Renal cortex interstitium (tissue), 15 donors: ENCODE results near the gene PRAMEF12. TPM values are rescaled to one million over a fixed set of nuclear protein-coding genes. Genes with fewer than 3 reads are reported as not detected.
"Not testable (repeated sequence)": the region's sequence is repeated elsewhere in the genome, so short reads cannot be mapped to it uniquely, and the experiment has no call there.

Experiments used
- DNase-seq, 11 donors: peaks; one replicate each; pipeline ENCODE4 v3.0.0-alpha.2; 2013; ENCODE audit warnings: low read depth in 9 of 11, low spot score in 4 of 11; ENCODE audit errors: extremely low read depth in 1 of 11
- long read RNA-seq, 16 experiments: transcript quantifications; one replicate each; lab custom pipeline, GENCODE V29; 2026
- polyA plus RNA-seq, 3 donors: library from polyadenylated mRNA; unstranded; fragments of 120-200 nt; gene quantifications; one replicate each; pipeline ENCODE4 v1.2.1, GENCODE V29; 2013; ENCODE audit not compliant: insufficient read length in 3 of 3

The PRAMEF12 gene
- not detected for polyA plus RNA-seq
- long read RNA-seq, donor 1 = 0 reads
- long read RNA-seq, donor 2 = 0 reads
- long read RNA-seq, donor 3 = 0 reads
- long read RNA-seq, donor 4 = 0 reads
- long read RNA-seq, donor 5 = 0 reads
- long read RNA-seq, donor 6 = 0 reads
- long read RNA-seq, donor 7 = 0 reads
- long read RNA-seq, donor 8 = 0 reads
- long read RNA-seq, donor 9 = 0 reads
- long read RNA-seq, donor 10 = 0 reads
- long read RNA-seq, donor 11 = 0 reads
- long read RNA-seq, donor 12 = 0 reads
- long read RNA-seq, donor 13 = 0 reads
- long read RNA-seq, donor 14 = 0 reads
- long read RNA-seq, donor 15 = 0 reads
- long read RNA-seq, donor 16 = 0 reads

DNA sequence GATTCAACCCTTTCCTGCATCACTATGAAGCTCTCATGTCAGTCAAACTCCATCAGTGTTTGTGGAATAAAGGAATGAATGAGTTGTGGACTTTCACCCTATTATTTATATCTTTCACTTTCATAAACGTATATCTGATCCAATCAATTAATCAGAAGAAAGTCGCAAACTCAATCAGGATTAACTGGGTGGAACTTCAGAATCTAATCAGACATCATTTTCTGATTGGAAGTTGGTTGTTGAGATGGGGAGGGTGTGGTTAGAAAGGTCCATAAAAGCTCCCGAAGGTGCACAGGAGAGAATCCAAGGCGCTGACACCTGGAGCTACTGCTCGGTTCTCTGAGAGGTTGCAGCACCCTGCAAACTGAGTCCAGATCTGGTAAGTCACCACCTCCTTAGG, at the start of gene PRAMEF12:
TSS of gene PRAMEF12 (plus strand) at position 301 of the 400 bp plus-strand sequence. CDS start 1,130 bp downstream, outside the sequence.
- no peak for DNase-seq

DNA sequence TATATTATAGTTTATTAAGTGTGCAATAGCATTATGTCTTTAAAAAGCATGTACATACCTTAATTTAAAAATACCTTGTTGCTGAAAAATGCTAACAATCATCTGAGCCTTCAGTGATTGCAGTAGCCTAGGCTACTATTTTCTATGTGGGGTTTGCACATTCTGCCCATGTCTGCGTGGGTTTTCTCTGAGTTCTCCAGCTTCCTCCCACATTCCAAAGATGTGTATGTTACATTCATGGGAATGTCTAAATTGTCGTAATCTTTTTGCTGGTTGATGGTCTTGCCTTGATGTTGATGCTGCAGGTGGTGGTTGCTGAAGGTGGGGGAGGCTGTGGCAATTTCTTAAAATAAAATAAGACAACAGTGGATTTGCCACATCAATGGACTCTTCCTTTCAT, 45.1 kb upstream of the PRAMEF12 start:
- no peak for DNase-seq

DNA sequence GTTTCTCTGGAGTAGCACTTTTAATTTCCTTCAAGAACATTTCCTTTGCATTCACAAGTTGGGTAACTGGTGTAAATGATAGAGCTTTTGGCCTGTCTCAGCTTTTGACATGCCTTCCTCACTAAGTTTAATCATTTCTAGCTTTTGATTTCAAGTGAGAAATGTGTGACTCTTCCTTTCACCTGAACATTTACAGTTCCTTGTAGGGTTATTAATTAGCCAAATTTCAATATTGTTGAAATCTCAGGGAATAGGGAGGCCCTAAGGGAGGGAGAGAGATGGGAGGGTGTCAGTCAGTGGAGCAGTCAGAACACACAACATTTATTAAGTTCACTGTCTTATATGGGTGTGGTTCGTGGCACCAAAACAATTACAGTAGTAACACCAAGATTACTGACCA, 43.4 kb upstream of the PRAMEF12 start:
- DNase-seq = no peak

DNA sequence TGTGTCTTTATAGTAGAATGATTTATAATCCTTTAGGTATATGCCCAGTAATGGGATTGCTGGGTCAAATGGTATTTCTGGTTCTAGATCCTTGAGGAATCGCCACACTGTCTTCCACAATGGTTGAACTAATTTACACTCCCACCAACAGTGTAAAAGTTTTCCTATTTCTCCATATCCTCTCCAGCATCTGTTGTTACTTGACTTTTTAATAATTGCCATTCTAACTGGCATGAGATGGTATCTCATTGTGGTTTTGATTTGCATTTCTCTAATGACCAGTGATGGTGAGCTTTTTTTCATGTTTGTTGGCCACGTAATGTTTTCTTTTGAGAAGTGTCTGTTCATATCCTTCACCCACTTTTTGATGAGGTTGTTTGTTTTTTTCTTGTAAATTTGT, 42.5 kb upstream of the PRAMEF12 start:
- not testable (repeated sequence) for DNase-seq

DNA sequence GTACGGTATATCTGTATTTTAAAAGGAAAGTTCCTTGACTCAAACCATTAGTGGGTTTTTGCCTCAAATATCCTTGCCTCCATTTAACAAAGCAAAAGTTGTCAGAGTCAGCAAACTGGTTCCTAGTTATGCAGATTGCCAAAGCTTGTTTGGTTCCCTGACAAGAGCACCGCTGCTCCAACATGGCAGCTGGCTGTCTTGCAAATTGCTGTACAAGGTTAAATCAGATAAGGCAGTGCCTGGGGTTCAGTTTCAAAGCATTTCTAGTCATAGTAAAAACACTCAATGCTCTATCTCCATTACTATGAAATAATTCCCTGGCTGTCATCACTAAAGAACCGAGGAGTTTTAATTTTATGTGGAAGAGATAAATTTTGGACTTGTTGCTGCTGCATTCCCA, 38.9 kb upstream of the PRAMEF12 start:
- no peak for DNase-seq

DNA sequence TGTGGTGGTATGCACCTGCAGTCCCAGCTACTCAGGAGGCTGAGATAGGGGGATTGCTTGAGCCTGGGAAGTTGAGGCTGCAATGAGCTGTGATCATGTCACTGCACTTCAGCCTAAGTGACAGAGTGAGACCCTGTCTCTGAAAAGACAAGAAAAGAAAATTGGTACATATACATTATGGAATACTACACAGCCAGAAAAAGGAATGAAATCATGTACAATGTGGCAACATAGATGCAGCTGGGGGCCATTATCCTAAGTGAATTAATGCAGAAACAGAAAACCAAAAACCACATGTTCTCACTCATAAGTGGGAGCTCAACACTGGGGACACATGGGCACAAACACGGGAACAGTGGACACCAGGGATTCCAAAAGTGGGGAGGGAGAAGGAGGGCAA, 34.6 kb upstream of the PRAMEF12 start:
- DNase-seq = no peak

DNA sequence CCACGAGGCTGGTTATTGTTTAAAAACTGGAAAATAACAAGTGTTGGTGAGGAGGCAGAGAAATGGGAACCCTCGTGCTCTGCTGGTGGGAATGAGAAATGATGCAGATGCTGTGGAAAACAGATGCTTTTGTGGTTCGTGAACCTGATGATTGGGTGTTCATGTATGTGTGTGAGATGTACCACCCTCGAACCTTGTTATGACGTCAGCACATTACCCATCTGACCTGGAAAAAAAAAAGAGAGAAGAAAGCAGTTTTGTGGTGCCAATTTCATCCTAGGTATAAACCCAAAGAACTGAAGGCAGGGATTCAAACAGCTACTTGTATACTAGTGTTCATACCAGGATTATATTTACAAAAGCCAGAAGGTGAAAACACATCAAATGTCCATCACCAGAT, 33.9 kb upstream of the PRAMEF12 start:
- no peak for DNase-seq

DNA sequence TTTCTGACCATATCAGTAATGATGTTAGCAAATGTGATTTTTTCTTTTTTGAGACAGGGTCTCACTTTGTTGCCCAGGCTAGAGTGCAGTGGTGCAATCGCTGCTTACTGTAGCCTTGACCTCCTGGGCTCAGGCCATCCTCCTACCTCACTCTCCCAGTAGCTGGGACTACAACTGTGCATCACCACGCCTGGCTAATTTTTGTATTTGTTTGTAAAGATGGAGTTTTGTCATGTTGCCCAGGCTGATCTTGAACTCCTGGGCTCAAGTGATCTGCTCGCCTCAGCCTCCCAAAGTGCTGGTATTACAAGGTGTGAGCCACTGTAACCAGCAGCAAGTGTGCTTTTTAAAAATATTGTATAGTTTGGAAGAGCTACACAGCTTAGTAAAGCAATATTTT, 31.6 kb upstream of the PRAMEF12 start:
- DNase-seq = no peak

DNA sequence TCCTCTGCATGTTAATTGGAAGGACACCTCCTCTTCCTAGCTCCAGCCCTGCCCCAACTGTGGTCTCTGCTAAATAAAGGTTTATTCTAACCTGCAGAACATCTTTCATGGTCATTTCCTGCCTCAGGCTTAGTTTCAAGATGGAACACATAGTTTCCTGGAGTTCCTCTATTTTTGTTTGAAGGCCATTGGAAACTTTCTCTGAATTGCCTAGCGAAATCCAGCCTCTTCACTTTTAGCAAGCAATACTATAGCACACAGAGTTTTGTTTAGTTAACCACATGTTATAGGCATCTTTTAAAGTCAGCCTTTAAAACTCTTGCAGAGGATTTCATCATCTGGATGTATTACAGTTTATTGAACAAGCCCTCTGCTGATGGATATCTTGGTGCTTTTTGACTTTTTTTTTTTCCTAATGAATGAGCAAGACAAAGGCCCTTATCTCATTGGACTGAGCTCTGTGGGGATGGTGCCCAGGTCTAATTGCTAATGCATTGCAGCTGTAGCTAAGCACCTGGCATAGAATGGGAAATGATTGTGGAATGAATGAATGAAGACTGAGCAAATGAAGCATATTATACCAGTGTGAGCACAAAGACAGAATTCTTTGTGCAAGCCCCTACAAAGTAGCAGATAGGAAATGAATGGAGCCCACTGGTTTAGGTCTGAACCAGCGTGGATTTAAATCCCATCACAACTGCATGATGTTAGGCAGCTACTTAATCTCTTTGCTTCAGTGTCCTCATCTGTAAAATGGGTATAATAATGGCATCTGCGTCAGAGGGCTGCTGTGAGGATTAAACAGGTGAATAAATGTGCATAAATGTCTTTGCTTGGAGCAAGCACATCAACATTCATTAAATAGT, 28.2 kb upstream of the PRAMEF12 start:
- DNase-seq = no peak

DNA sequence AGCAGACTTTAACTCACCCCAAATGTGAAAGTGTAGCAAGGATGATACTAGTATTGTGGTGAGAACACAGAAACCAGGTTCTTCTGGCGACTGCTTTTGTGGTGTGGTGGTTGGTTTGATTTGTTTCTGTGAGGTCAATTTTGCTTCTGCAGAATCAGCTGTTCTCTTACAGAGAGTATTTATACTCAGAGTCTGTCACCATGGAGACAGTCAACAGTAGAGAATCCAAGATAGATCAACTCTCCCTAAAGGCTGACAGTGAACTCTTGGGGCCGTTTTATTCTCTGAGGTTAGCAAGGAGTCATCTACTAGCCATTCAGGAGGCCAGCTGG, 27.6 kb upstream of the PRAMEF12 start, which contains the start of gene CFAP107:
TSS of gene CFAP107 (plus strand) at position 209 of the 332 bp plus-strand sequence. CDS start 231 bp downstream, outside the sequence.
- peak in 10 of 11 donors; percentile 15 to 43 (median 22) for DNase-seq

DNA sequence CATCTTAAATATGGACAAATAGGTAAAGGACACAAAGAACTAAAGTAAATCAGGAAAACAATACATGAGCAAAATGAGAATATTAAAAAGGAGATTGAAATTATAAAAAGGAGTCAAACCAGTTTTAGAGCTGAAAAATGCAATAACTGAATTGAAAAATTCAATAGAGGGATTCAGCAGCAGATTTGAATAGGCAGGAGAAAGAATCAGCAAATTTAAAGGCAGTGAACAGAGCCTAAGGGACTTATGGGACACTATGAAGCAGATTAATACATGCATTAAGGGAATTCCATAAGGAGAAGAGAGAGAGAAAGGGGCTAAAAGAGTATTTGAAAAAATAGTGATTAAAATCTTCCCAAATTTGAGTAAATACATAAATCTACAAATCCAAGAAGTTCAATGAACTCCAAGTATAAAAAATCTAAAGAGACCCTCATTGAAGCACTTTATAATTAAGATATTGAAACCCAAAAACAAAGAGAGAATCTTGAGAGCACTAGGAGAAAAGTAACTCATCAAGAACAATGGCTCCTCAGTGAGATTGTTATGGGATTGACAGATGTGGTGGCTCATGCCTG, 24.7 kb upstream of the PRAMEF12 start:
- no peak for DNase-seq

DNA sequence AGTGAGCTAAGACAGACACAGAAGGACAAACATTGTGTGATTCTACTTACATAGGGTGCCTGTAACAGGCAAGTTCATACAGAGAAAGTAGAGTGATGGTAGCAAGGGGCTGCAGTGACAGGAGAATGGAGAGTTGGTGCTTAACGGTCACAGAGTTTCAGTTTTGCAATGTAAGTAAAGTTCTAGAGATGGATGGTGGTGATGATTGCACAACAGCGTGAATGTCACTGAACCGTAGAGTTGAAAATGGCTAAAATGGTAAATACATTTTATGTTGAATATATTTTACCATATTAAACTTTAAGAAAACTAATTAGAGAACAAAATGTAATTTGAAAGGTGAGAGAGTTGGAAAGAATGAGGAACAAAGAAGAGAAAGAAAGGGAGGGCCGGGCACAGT, 18.8 kb upstream of the PRAMEF12 start:
- DNase-seq = no peak

DNA sequence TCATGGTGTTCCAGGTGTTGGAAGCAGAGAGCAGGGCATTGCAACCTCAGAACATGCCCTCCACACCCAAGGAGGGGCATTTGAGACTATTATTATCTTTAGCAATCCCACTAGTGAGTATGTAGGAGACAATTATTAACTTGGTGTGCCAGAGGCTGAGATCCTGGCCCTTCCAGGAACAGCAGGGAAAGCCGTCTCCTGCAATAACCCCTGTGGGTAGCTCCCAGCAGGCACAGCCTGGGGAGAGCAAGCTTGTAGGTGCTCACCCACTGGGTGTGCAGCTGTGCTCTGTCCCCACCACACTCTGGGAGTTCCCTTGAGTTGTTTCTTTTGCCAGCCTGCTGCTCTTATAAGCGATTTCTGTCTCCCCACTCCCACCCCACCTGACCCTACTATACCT, 17.3 kb upstream of the PRAMEF12 start:
- no peak for DNase-seq

DNA sequence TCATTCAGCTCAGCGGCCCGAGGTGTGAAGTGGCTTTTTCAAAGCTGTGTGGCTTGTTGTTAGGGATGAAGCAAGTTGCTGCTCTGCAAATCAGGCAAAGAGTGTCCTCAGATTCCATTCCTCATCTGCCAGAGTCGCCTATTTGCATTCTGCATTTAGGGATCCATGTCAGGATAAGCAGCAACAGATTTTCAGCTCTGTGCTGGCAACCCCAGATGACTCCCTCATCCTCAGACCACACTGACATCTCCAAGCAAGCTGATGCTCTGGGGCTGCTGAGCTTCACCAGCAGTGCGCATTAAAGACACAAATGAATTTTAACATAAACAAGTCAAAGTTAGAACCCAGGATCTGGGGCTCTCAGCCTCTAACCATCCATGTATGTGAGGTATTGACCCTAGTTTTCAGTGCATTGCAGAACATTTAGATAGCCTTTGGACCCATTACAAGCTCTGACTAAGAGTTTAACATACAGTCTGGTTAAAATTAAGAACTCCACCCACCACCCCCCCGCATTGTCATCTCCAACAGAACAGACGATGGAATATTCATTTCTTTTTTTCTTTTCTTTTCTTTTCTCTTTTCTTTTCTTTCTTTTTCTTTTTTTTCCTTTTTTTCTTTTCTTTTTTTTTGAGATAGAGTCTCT, 16.6 kb upstream of the PRAMEF12 start:
- no peak for DNase-seq

DNA sequence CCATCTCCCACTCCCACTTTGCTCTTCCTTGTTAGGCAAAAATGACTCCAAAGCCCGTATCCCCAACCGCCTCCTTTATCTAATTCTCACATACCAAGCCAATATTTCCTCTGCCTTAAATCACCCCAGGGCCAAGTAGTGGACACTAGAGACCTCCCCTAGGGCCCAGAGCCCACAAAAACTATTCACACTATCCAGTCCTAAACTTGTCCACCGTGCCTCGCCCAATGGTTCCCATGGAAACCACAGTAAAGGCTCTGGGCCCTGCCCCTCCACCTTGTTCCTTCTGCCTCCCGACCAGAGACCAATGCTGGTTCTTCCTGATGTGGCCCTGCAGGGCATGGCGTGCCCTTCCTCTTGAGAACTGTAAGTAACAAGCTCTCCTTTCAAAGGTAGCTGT, 15.7 kb upstream of the PRAMEF12 start:
- no peak for DNase-seq

DNA sequence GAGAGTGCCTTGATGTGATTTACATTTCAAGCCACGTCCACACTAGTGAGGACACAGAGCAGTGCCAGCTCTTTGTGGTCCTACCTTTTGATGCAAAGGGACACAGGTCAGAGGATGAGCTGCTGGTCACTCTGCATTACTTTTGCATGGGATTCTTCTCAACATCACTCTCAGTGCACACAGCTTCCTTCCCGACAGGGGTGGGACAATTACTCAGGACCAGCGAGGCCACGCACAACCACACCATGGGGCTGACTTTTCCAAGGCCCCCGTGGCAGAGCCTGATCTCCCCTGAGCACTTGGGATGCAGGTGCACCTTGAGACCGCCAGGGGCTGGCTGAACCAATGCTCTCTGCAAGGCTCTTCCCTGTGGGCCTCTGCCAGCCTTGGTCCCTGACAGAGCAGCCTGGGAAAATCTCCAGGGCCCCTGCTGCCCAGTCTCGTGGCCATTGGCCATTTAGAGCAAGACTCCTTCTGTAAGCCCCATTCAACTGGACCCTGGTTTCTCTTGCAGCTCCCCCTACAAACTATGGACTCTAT, 13.2 kb upstream of the PRAMEF12 start:
- no peak for DNase-seq

DNA sequence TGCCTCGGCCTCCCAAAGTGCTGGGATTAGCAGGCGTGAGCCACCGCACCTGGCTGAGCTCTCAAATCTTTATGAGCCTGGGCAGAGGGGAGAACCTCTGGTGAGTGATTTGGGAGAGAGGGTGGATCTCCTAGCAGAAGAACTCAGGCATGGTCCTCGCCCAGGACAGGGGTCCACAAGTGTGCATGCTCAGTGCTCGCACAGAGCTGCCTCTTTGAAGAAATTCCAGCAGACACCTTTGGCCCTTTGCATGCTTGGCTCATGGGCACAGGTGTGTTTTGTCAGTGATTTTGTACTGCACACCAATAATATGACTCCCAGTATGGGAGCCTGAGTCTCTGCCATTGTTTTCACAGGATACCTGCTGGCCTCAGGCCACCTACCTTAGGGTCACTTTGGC, 11.8 kb upstream of the PRAMEF12 start:
- DNase-seq = no peak

DNA sequence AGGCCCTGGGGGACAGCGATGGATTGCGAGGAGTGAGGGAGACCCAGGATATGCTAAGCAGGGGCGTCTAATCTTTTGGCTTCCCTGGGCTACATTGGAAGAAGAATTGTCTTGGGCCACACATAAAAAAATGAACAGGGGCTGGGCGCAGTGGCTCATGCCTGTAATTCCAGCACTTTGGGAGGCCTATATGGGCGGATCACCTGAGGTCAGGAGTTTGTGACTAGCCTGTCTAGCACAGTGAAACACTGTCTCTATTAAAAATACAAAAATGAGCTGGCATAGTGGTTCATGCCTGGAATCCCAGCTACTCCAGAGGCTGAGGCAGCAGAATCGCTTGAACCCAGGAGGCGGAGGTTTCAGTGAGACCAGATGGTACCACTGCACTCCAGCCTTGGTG, 10.8 kb upstream of the PRAMEF12 start:
- DNase-seq = no peak

DNA sequence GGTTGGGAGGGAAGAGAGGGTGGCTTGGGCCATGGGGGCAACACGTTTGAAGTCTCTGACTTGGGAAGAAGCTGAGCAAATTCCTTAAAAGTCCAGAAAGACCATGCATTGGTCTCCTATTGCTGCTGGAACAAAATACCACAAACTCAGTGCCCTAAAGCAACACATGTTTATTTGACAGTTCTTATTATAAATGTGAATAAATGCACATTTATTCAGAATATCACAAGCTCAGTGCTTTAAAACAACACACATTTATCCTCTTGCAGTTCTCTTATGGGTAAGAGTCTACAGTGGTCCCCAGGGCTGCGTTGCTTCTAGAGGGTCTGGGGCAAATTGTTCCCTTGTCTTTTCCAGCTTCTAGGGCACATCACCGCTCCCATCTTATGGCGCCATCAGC, 10.1 kb upstream of the PRAMEF12 start:
- DNase-seq = no peak
